Stimulated activated CD8-positive, alpha-beta memory T cell treated with anti-CD3 and anti-CD28 coated beads, Interleukin-12 subunit alpha, Interleukin-12 subunit beta, amount 100 ng/mL, for 4 hours (primary cell): ENCODE data around the gene IMPA2.
"Not testable (repeated sequence)": the region's sequence is repeated elsewhere in the genome, so short reads cannot be mapped to it uniquely, and the experiment has no call there.

ENCODE experiments used
- DNase-seq: peaks from one replicate; pipeline ENCODE4 v3.0.0-alpha.2; 2020; ENCODE audit warnings: low read depth

Gene IMPA2

GRCh38 chr18:12029786-12030584 lies 48.7 kb downstream of the IMPA2 start:
- no peak for DNase-seq

GRCh38 chr18:12030670-12031069 lies 49.4 kb downstream of the IMPA2 start:
- no peak for DNase-seq

- no peak for DNase-seq
These were observed 49.9 kb downstream of the IMPA2 start for GRCh38 chr18:12031181-12031580.

GRCh38 chr18:12031846-12032245 lies 50.5 kb downstream of the IMPA2 start:
- DNase-seq, result no peak

- no peak for DNase-seq
These were observed 51.7 kb downstream of the IMPA2 start for GRCh38 chr18:12032786-12033642.

GRCh38 chr18:12033643-12034025 lies 52.3 kb downstream of the IMPA2 start:
- DNase-seq, result no peak

GRCh38 chr18:12034241-12035100 lies 53.2 kb downstream of the IMPA2 start:
- no peak for DNase-seq

GRCh38 chr18:12035481-12035880 lies 54.2 kb downstream of the IMPA2 start:
- DNase-seq, result no peak

GRCh38 chr18:12036201-12036751 lies 55.0 kb downstream of the IMPA2 start:
- DNase-seq, result no peak

GRCh38 chr18:12038082-12038638 lies 56.9 kb downstream of the IMPA2 start:
- DNase-seq, result no peak

GRCh38 chr18:12038639-12039539 lies 57.6 kb downstream of the IMPA2 start:
- peak; percentile 52 for DNase-seq

- DNase-seq, result not testable (repeated sequence)
These were observed 58.2 kb downstream of the IMPA2 start for GRCh38 chr18:12039540-12039930.

- no peak for DNase-seq
These were observed 60.3 kb downstream of the IMPA2 start for GRCh38 chr18:12041561-12041960.

- DNase-seq, result no peak
These were observed 62.5 kb downstream of the IMPA2 start for GRCh38 chr18:12043811-12044210.

GRCh38 chr18:12044591-12044990 lies 63.3 kb downstream of the IMPA2 start:
- no peak for DNase-seq

GRCh38 chr18:12046046-12046750 lies 64.9 kb downstream of the IMPA2 start:
- DNase-seq, result no peak

- no peak for DNase-seq
These were observed 65.5 kb downstream of the IMPA2 start for GRCh38 chr18:12046751-12047335.

GRCh38 chr18:12048010-12048826 lies 66.9 kb downstream of the IMPA2 start:
- no peak for DNase-seq

GRCh38 chr18:12048827-12049175 lies 67.5 kb downstream of the IMPA2 start:
- no peak for DNase-seq
